DOHH2 (cell line): ENCODE data around the gene TCP1.
A peak's percentile ranks its signal among the peaks of the same experiment; 100 is the strongest.

Experiments used
- H3F3A ChIP-seq: fragments of 200-600 bp; sonication (generic), shearing (Covaris generic); 2 replicates; pipeline ENCODE4 v1.6.0; 2016; ENCODE audit warnings: antibody characterized with exemption, mild to moderate bottlenecking; ENCODE audit not compliant: control insufficient read depth, insufficient read depth
- H3K27ac ChIP-seq: fragments of 200-600 bp; sonication (generic); 2 replicates; pipeline ENCODE4 v1.5.1; 2014; ENCODE audit warnings: low read depth, mild to moderate bottlenecking, low read length, moderate library complexity
- H3K27me3 ChIP-seq: fragments of 200-600 bp; sonication (generic); 2 replicates; pipeline ENCODE4 v1.6.1; 2014; ENCODE audit warnings: mild to moderate bottlenecking, low read length, mixed read lengths; ENCODE audit not compliant: control insufficient read depth
- H3K36me3 ChIP-seq: fragments of 200-600 bp; sonication (generic); 2 replicates; pipeline ENCODE4 v1.6.1; 2014; ENCODE audit warnings: mild to moderate bottlenecking, low read length, moderate library complexity, mixed read lengths; ENCODE audit not compliant: control insufficient read depth
- H3K4me1 ChIP-seq: fragments of 200-600 bp; sonication (generic); 2 replicates; pipeline ENCODE4 v1.6.1; 2014; ENCODE audit warnings: mild to moderate bottlenecking, low read length, mixed read lengths; ENCODE audit not compliant: control insufficient read depth
- H3K4me2 ChIP-seq: fragments of 200-600 bp; sonication (generic); 2 replicates; pipeline ENCODE4 v1.6.0; 2014; ENCODE audit warnings: mild to moderate bottlenecking, low read length, moderate library complexity
- H3K4me3 ChIP-seq: fragments of 200-600 bp; sonication (generic); 2 replicates; pipeline ENCODE4 v1.5.1; 2014; ENCODE audit warnings: mild to moderate bottlenecking, low read length, mixed read lengths
- H3K79me2 ChIP-seq: fragments of 200-600 bp; sonication (generic); 2 replicates; pipeline ENCODE4 v1.6.1; 2014; ENCODE audit warnings: mild to moderate bottlenecking, low read length, mixed read lengths; ENCODE audit not compliant: control insufficient read depth
- H3K9me2 ChIP-seq: fragments of 200-600 bp; sonication (generic); replicated peaks from 2 replicates; pipeline ENCODE4 v1.6.1; 2014; ENCODE audit warnings: mild to moderate bottlenecking, low read length, mixed read lengths; ENCODE audit not compliant: control insufficient read depth
- H3K9me3 ChIP-seq: fragments of 200-600 bp; sonication (generic); 2 replicates; pipeline ENCODE4 v1.6.1; 2014; ENCODE audit warnings: antibody characterized with exemption, low read length, mixed read lengths; ENCODE audit not compliant: control insufficient read depth, insufficient read depth
- H4K20me1 ChIP-seq: fragments of 200-600 bp; sonication (generic); 2 replicates; pipeline ENCODE4 v1.6.0; 2014; ENCODE audit warnings: low read depth, mild to moderate bottlenecking, antibody characterized with exemption, low read length, moderate library complexity; ENCODE audit not compliant: control insufficient read depth, insufficient read depth
- EZH2phosphoT487 ChIP-seq: fragments of 200-600 bp; sonication (generic); IDR thresholded peaks from 2 replicates; pipeline ENCODE4 v1.6.1; 2017; ENCODE audit warnings: borderline replicate concordance, mild to moderate bottlenecking, antibody characterized with exemption, low read length, moderate library complexity, mixed read lengths
- TF ChIP-seq, protein P1 (sequence below): fragments of 200-600 bp; sonication (generic); IDR thresholded peaks from one replicate; pipeline ENCODE4 v1.5.1; 2014; ENCODE audit warnings: antibody characterized with exemption, mild to moderate bottlenecking, low read depth, low read length; ENCODE audit not compliant: poor library complexity, severe bottlenecking

Gene TCP1

DNA sequence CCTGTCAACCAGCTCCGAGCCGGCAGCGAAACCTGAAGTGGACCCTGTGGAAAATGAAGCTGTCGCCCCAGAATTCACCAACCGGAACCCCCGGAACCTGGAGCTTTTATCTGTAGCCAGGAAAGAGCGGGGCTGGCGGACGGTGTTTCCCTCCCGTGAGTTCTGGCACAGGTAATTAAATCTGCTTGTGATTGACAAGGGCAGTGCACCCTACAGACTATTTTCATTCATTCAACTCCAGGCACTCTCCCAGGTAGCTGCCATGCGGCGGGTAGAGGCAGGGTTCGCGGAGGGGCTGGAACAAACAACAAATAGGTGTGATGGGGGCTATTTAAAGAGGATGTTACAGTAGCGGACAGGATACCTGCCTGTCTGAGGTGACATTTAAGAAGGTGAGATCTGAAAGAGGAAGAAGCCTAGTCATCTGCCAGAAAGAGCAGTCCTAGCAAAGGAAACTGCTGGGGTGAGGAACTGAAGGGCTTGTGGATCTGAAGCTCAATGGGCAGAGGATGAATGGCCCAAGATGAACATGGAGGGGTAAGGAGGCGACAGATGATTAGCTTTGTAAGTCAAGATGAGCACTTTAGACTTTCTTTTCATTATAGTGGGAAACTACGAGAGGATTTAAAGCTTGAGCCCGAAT is 1.7 kb upstream of the TCP1 start:
- H3K36me3 ChIP-seq: peaks cover 82% of the 10 kb centered on the region
- H3K27me3 ChIP-seq: no peaks in the 10 kb centered on the region
- H3K9me3 ChIP-seq: no peaks in the 10 kb centered on the region
- H3F3A ChIP-seq: peaks cover 10% of the 10 kb centered on the region; the same call in 1 of the 2 replicates
- H3K9me2 ChIP-seq: no peaks in the 10 kb centered on the region
- H3K27ac ChIP-seq: peak overlapping the region; percentile 84
- H3K4me3 ChIP-seq: peak overlapping the region; percentile 97
- peaks cover 58% of the 10 kb centered on the region for H3K4me1 ChIP-seq
- TF ChIP-seq EZH2phosphoT487: no peak
- TF ChIP-seq, protein P1, sequence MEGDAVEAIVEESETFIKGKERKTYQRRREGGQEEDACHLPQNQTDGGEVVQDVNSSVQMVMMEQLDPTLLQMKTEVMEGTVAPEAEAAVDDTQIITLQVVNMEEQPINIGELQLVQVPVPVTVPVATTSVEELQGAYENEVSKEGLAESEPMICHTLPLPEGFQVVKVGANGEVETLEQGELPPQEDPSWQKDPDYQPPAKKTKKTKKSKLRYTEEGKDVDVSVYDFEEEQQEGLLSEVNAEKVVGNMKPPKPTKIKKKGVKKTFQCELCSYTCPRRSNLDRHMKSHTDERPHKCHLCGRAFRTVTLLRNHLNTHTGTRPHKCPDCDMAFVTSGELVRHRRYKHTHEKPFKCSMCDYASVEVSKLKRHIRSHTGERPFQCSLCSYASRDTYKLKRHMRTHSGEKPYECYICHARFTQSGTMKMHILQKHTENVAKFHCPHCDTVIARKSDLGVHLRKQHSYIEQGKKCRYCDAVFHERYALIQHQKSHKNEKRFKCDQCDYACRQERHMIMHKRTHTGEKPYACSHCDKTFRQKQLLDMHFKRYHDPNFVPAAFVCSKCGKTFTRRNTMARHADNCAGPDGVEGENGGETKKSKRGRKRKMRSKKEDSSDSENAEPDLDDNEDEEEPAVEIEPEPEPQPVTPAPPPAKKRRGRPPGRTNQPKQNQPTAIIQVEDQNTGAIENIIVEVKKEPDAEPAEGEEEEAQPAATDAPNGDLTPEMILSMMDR: no peak
- peak overlapping the region; percentile 63 for H3K4me2 ChIP-seq
- peaks cover 19% of the 10 kb centered on the region for H4K20me1 ChIP-seq
- H3K79me2 ChIP-seq: peaks cover 87% of the 10 kb centered on the region

DNA sequence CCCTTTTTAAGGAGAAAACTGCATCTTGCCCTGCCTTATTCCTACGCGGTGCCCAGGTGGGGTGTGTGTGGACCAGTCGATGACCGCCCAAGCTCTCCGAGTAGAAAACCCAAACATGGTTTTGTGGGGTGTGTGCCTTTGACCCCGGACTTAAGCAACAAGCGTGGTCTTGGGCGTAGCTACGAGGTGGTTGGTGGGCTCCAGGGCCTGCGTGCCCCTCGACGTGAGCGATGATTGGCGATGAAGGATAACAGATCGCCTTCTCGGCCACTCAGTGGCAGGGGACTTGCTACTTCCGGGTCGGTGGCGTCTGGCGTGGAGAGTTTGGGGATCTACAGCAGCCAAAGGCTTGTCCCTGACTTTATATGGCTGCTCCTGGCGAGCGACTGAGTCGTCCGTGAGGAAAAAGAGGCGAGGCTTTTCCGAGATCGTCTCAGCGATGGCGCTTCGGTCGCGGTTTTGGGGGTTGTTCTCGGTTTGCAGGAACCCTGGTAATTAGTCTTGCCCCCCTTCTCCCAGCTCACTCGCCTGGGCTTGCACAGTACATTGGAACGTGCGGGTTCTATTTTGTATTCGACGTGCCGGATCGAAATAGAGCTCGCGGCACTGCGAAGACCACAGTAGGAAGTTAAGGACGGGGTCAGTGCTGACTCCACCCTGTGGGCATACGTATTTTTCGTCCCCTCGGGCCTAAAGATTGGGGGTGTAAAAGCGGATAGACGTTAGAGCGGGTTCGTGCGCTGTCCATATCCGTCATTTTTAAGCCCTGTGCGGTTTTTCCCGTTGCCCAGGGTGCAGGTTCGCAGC is 950 bp upstream of the TCP1 start, which contains the start of gene MRPL18:
Gene MRPL18 (plus strand): TSS at position 319 of the 807 bp plus-strand sequence. CDS start 121 bp downstream, at position 440.
- Histone ChIP-seq H3K4me1 (peaks cover 55% of the 10 kb centered on the region), H3K27ac (peak within 1 kb of the TSS; percentile 84), H3K4me2 (peak within 1 kb of the TSS; percentile 92), H3K36me3 (peaks cover 84% of the 10 kb centered on the region), H3K9me3 (no peaks in the 10 kb centered on the region), H3K27me3 (no peaks in the 10 kb centered on the region), H3K9me2 (no peaks in the 10 kb centered on the region), H3K4me3 (peak within 1 kb of the TSS; percentile 97), H3F3A (peaks cover 15% of the 10 kb centered on the region; the same call in 1 of the 2 replicates), H4K20me1 (peaks cover 23% of the 10 kb centered on the region), H3K79me2 (peaks cover 90% of the 10 kb centered on the region)
- TF ChIP-seq, protein P1: no peak
- no peak for TF ChIP-seq EZH2phosphoT487

DNA sequence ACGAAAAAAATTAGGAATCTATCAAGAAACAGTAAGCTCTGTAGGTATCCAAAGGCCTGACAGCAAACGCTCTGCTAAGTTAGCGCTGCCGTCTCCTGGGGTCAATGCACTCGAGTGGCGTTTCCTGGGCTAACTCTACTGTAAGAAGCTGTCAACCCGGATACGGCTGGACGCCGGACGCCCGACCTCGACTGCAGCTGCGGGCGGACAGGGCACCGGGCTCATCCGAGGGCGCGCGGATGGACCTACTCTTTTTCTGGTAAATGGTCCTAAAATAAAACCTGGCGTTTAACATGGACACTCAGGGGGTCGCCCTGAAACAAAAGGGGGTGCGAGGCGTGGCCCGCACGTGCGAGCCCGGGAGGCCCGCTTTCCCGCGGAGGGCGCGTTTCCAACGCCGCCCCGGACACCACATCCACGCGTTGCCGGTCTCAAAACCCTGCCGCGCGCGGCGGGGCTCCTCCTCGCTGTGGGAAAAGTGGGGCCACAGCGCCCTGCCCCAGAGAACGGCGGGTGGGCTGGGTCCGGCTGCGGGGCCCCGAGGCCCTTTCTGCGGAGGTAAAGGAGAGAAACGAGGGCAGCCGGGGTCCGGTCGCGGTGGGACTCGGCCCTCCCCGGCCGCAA is 537 bp downstream of the TCP1 start:
- Histone ChIP-seq H3K4me3 (peak overlapping the region; percentile 97), H3K4me1 (peaks cover 52% of the 10 kb centered on the region), H4K20me1 (peaks cover 23% of the 10 kb centered on the region), H3K27me3 (no peaks in the 10 kb centered on the region), H3F3A (peaks cover 19% of the 10 kb centered on the region; the same call in 1 of the 2 replicates), H3K27ac (peak overlapping the region; percentile 59), H3K9me3 (no peaks in the 10 kb centered on the region), H3K79me2 (peaks cover 96% of the 10 kb centered on the region), H3K36me3 (peaks cover 91% of the 10 kb centered on the region), H3K4me2 (peak overlapping the region; percentile 83), H3K9me2 (no peaks in the 10 kb centered on the region)
- TF ChIP-seq, protein P1: no peak
- no peak for TF ChIP-seq EZH2phosphoT487
